Measurements from ENCODE around the gene NPVF. TPM values are rescaled to one million over a fixed set of nuclear protein-coding genes. Genes with fewer than 3 reads are reported as not detected.

The NPVF gene
- total RNA-seq, 1 donor from 2014 or later: not detected

DNA sequence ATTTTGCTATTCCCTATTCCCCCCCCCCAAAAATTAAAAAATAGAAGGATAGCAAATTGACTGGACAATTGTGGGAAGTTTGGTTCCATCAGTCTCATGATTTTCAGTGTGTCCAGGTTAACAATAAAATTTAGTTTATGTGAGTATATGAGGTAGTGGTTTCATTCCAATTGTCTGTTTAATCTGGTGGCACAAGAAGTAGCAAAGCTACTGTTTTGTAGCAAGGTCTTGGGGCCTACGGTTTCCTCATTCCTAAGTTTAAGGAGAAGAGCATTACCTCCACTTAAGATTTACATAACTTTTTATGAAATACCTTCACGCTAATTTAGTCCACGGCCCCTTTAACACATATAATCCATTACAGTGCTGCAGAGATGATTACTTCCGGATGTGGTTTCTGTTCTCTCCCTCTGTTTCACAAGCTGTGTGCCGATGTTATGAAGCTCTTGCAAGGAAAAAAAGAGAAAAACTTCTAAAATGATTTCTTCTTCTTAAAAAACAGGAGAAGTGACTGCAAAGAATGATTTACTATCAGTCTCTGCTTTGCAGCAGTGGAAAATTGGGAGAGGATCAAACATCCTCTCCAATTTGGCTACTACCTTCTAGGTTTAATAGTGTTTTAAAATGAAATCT, 32.7 kb upstream of the NPVF start:
- H3K4me3 Mint-ChIP-seq (ENCODE audit: unreplicated experiment): no peak overlapping the region
- no peaks in the 10 kb centered on the region for H3K36me3 Mint-ChIP-seq (ENCODE audit: low read depth)

DNA sequence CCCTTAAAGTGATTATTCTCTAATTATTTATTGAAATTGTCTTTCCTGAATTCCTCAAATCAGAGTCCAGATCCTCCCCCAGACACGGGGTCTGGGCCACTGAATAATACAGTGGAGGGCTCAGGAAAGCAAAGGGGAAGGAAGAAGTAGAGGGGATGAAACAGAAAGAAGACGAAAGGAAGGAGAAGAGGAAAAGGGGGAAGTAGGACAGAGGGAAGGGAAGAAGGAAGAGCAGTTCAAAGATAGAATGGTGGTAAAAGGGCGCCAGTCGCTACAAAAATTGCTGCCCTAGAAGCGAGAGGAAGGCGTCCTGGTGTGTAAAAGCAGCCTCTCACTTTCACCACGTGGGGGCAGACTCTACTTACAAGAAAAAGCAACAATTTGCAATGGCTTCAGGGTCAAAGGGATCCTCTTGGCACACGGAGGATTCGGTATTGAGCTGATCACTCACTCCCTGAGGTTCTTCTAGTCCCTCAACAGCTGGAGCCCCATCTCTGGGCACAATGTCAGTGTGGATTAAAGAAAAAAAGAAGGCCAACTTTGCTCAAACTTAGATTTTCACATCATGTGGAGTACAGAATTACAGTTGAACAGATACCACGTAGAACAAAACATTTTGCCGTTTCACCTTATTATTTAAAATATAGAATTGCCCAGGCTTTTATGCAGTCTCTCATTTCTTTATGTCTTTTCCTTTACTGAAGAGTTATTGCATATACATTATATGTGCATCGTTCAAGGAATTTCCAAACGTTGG, 31.4 kb upstream of the NPVF start:
- Mint-ChIP-seq H3K9me3 (ENCODE audit: low read depth) (no peaks in the 10 kb centered on the region), H3K27ac (ENCODE audit: unreplicated experiment) (no peak overlapping the region), H3K4me1 (ENCODE audit: low read depth) (peaks cover 33% of the 10 kb centered on the region), H3K4me3 (ENCODE audit: unreplicated experiment) (no peak overlapping the region), H3K36me3 (ENCODE audit: low read depth) (no peaks in the 10 kb centered on the region), H3K27me3 (ENCODE audit: low read depth) (no peaks in the 10 kb centered on the region)
- DNase-seq (ENCODE audit: low spot score): no peak
- TF ChIP-seq, protein P1, sequence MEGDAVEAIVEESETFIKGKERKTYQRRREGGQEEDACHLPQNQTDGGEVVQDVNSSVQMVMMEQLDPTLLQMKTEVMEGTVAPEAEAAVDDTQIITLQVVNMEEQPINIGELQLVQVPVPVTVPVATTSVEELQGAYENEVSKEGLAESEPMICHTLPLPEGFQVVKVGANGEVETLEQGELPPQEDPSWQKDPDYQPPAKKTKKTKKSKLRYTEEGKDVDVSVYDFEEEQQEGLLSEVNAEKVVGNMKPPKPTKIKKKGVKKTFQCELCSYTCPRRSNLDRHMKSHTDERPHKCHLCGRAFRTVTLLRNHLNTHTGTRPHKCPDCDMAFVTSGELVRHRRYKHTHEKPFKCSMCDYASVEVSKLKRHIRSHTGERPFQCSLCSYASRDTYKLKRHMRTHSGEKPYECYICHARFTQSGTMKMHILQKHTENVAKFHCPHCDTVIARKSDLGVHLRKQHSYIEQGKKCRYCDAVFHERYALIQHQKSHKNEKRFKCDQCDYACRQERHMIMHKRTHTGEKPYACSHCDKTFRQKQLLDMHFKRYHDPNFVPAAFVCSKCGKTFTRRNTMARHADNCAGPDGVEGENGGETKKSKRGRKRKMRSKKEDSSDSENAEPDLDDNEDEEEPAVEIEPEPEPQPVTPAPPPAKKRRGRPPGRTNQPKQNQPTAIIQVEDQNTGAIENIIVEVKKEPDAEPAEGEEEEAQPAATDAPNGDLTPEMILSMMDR (IDR thresholded peaks at IDR 0.05): peak; percentile 98

More for the DNA sequence above, 32.7 kb upstream of the NPVF start:
- TF ChIP-seq, protein P1 (IDR thresholded peaks at IDR 0.05): no peak
- H3K9me3 Mint-ChIP-seq (ENCODE audit: low read depth): no peaks in the 10 kb centered on the region
- H3K27ac Mint-ChIP-seq (ENCODE audit: unreplicated experiment): no peak overlapping the region
- H3K4me1 Mint-ChIP-seq (ENCODE audit: low read depth): peaks cover 33% of the 10 kb centered on the region
- no peaks in the 10 kb centered on the region for H3K27me3 Mint-ChIP-seq (ENCODE audit: low read depth)
- no peak for DNase-seq (ENCODE audit: low spot score)

DNA sequence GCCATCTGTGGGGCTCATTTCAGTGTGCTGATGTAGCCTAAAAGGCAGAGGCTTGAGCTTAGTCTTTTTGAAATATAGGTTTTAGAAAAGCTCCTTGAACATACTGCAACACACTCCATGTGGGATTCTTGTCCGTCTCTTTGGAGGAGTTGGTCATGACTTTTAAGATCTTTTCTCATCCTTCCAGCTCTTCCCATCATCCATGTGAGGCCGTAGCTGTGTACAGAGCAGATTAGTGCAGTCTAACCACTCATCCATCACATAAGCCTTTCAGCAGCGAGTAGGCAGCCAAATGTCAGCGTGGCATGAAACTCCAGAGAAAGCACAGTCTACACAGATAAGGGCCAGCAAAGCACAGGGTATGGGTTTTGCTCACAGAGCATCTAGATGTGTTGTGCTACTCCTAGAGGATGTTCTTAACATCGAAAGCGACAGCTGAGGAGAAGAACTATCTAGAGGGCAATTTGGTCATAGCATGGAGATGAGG, 28.1 kb upstream of the NPVF start:
- no peak for DNase-seq (ENCODE audit: low spot score)
- no peaks in the 10 kb centered on the region for H3K27me3 Mint-ChIP-seq (ENCODE audit: low read depth)
- TF ChIP-seq, protein P1 (IDR thresholded peaks at IDR 0.05): no peak
- H3K9me3 Mint-ChIP-seq (ENCODE audit: low read depth): peaks cover 3% of the 10 kb centered on the region
- no peak overlapping the region for H3K27ac Mint-ChIP-seq (ENCODE audit: unreplicated experiment)
- H3K36me3 Mint-ChIP-seq (ENCODE audit: low read depth): no peaks in the 10 kb centered on the region
- H3K4me1 Mint-ChIP-seq (ENCODE audit: low read depth): peaks cover 20% of the 10 kb centered on the region
- no peak overlapping the region for H3K4me3 Mint-ChIP-seq (ENCODE audit: unreplicated experiment)

DNA sequence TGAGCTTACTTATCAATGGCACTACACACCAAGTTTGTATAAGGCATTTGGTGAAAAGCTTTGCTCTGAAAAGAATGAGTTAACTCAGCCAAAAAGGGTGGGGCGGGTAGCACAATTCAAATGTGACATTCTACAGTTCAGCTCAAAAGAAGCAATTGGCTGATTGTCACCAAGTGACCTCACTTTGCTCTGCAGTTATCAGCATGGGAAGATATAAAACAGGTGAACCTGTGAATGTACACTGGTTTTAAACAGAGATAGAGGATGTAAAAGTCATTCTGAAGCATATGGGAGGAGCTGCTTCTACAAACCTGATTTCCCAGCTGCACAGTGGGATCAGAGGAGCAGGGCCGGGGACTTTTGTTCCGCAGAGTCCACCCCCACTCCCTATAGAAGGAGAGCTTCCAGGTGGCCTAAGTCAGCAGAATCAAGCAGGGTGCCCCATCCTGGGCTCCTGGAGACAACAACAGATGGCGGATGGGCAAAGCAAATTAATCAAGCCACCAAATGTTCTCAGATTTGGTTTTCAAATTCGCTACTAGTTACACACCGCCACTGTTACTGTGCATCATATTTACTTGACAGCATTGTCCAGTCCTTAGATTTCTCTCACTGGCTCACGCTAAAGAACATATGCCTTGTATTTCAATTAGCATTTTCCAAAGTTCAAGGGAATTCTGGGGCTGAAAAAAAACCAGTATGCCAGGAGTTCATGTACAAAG, 27.5 kb upstream of the NPVF start:
- Mint-ChIP-seq H3K4me1 (ENCODE audit: low read depth) (peaks cover 14% of the 10 kb centered on the region), H3K4me3 (ENCODE audit: unreplicated experiment) (no peak overlapping the region), H3K27ac (ENCODE audit: unreplicated experiment) (no peak overlapping the region), H3K36me3 (ENCODE audit: low read depth) (no peaks in the 10 kb centered on the region), H3K27me3 (ENCODE audit: low read depth) (no peaks in the 10 kb centered on the region), H3K9me3 (ENCODE audit: low read depth) (peaks cover 3% of the 10 kb centered on the region)
- TF ChIP-seq, protein P1 (IDR thresholded peaks at IDR 0.05): no peak
- DNase-seq (ENCODE audit: low spot score): no peak

DNA sequence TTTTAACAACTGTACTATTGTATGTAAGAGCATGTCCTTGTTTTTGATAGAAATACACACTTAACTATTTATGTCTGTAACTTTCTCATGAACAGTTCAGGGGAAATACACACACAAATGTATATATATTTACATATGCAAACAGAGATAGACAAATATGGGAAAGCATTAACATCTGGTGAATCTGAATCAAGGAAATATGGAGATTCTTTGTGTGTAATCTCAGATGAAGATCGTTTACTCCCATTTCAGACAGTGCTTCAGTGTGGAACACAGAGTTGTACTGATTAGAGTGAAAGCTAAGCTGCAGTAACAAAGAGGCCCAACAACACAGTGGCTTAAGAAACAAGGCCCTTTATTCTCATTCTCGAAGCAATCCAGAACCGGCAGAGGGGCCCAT, 26.3 kb upstream of the NPVF start:
- peaks cover 2% of the 10 kb centered on the region for H3K4me1 Mint-ChIP-seq (ENCODE audit: low read depth)
- peaks cover 3% of the 10 kb centered on the region for H3K9me3 Mint-ChIP-seq (ENCODE audit: low read depth)
- H3K27me3 Mint-ChIP-seq (ENCODE audit: low read depth): no peaks in the 10 kb centered on the region
- TF ChIP-seq, protein P1 (IDR thresholded peaks at IDR 0.05): no peak
- no peaks in the 10 kb centered on the region for H3K36me3 Mint-ChIP-seq (ENCODE audit: low read depth)
- no peak for DNase-seq (ENCODE audit: low spot score)
- no peak overlapping the region for H3K4me3 Mint-ChIP-seq (ENCODE audit: unreplicated experiment)
- H3K27ac Mint-ChIP-seq (ENCODE audit: unreplicated experiment): no peak overlapping the region
